Measurements from ENCODE around the gene HAPSTR1. TPM values are rescaled to one million over a fixed set of nuclear protein-coding genes. Genes with fewer than 3 reads are reported as not detected.

Gene HAPSTR1
- total and polyA plus RNA-seq, 11 donors = 13.3 to 78.4 (median 55.9) TPM

DNA sequence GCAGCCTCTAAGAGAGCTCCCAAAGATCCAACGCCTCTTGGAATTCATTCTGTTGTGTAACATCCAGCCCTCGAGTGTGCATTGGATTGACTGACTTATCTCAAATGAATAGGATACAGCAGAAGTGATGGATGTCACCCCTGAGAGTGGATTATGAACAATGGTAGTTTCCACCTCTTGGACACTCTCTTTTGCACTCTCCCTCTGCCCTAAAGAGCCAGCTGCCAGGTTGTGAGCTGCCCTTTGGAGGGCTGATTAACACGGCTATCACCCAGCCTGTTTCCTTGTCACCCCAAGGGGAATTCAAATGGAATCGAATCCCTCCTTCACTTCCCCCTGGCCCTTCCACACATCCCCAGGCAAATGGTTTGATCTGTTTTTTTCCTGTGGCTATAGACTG lies 21.2 kb upstream of the HAPSTR1 start:
- intact Hi-C loops (cut with DNase I) = no loop called here
- Histone ChIP-seq H3K36me3 (no peaks in the 10 kb centered on the region), H3K4me1 (peaks cover 0 to 9% (median 0%) of the 10 kb centered on the region in 12 donors), H3K4me3 (no peak overlapping the region), H3K27ac (no peak overlapping the region), H3K9me3 (peaks cover 0 to 6% (median 0%) of the 10 kb centered on the region in 12 donors), H3K27me3 (no peaks in the 10 kb centered on the region)
- no peak for TF ChIP-seq POLR2A (IDR thresholded peaks at IDR 0.05)
- TF ChIP-seq, protein P1, sequence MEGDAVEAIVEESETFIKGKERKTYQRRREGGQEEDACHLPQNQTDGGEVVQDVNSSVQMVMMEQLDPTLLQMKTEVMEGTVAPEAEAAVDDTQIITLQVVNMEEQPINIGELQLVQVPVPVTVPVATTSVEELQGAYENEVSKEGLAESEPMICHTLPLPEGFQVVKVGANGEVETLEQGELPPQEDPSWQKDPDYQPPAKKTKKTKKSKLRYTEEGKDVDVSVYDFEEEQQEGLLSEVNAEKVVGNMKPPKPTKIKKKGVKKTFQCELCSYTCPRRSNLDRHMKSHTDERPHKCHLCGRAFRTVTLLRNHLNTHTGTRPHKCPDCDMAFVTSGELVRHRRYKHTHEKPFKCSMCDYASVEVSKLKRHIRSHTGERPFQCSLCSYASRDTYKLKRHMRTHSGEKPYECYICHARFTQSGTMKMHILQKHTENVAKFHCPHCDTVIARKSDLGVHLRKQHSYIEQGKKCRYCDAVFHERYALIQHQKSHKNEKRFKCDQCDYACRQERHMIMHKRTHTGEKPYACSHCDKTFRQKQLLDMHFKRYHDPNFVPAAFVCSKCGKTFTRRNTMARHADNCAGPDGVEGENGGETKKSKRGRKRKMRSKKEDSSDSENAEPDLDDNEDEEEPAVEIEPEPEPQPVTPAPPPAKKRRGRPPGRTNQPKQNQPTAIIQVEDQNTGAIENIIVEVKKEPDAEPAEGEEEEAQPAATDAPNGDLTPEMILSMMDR (IDR thresholded peaks at IDR 0.05) = no peak
- 51 to 62% (median 54%) methylated on average over 4 of the region's 4 CpGs for whole genome bisulfite sequencing, 4 donors
- no peak for DNase-seq
- no peak for ATAC-seq

DNA sequence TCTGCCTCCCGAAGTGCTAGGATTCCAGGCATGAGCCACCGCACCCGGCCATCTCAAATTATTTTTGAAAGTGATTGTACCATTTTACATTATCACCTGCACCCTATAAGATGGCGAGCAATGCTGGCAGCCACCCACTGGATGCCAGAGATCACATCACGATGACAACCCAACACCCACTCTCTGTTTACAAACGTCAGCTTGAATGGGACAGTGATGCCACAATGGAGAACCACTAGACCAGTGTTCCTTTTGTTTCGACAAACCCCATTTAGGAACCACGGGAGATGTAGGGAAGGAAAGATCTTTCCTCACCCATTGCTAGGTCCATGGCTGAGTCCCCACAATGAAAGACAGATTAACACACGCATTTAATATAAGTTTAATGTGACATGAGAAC lies 20.1 kb upstream of the HAPSTR1 start:
- ATAC-seq (no peak), DNase-seq (no peak)
- Histone ChIP-seq H3K4me3 (no peak overlapping the region), H3K27me3 (no peaks in the 10 kb centered on the region), H3K36me3 (no peaks in the 10 kb centered on the region), H3K4me1 (peaks cover 0 to 9% (median 0%) of the 10 kb centered on the region in 12 donors), H3K9me3 (peaks cover 0 to 6% (median 0%) of the 10 kb centered on the region in 12 donors), H3K27ac (no peak overlapping the region)
- intact Hi-C loops (cut with DNase I) = no loop called here
- 84 to 96% (median 90%) methylated on average over 8 to 9 of the region's 9 CpGs for WGBS, 4 donors
- TF ChIP-seq POLR2A (IDR thresholded peaks at IDR 0.05) = no peak
- TF ChIP-seq, protein P1 (IDR thresholded peaks at IDR 0.05) = no peak

DNA sequence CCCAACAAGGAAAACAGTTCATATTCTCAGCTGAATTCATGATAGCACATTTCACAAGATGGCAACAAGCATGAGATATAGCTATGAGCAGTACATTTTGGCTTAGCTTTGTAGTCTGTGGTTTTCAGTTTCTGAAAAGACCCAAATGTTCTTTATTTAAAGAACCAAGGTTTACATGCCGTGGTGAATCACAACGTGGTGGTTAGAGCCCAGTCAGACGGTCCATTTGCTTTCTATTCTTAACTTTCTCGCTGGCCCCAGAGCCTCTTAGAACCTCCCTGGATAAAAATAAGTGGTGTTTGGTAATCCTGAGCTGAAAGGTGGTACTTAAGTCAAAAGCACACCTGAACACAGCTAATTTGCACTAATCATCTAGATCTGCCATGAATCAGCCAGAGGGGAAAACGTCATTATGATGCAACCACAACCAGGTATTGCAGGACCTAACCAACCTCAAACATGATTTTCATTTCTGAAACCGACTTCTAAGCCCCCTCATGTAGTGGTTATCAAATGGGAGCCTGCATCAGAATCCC lies 18.6 kb upstream of the HAPSTR1 start:
- no peak for DNase-seq
- peaks cover 0 to 21% (median 0%) of the 10 kb centered on the region in 12 donors for H3K4me1 ChIP-seq
- ATAC-seq = no peak
- no peaks in the 10 kb centered on the region for H3K36me3 ChIP-seq
- H3K4me3 ChIP-seq = no peak overlapping the region
- intact Hi-C loops (cut with DNase I) = no loop called here
- no peaks in the 10 kb centered on the region for H3K27me3 ChIP-seq
- TF ChIP-seq, protein P1 (IDR thresholded peaks at IDR 0.05) = no peak
- TF ChIP-seq POLR2A (IDR thresholded peaks at IDR 0.05) = no peak
- peaks cover 0 to 6% (median 0%) of the 10 kb centered on the region in 12 donors for H3K9me3 ChIP-seq
- no peak overlapping the region for H3K27ac ChIP-seq
- WGBS, 4 donors = 56 to 66% (median 61%) methylated on average over 6 of the region's 6 CpGs

DNA sequence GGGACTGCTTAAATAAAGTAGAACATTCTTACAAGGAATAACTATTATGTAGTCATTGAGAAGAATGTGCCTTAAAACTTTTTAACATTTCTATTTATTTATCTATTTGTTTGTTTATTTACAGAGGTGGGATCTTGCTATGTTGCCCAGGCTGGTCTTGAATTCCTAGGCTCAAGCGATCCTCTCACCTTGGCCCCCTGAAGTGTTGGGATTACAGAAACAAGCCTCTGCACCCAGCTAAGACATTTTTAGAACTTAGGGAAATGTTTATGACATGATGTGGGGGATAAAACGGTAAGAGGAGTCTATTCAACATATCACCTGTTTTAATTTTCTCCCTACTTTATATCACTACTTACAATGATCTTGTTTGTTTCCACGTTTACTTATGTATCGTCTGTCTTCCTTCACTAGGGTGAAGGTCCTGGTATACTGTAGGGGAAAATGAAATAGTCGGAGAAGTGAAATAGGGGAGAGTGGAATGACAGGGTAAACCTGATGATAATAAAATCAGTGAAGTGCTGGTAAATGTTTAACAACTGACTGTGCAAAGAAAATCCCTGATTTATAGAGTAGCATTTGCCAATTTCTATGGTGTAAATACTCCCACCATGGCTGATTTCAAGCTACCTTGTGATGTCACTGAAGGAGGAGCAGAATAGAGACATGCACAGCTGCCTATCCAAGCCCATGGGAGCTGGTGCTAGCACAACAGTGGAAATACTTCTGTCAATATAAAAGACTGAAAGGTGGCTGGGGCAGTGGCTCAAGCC lies 16.0 kb upstream of the HAPSTR1 start:
- 87 to 91% (median 89%) methylated on average over 5 of the region's 5 CpGs for WGBS, 4 donors
- H3K27me3 ChIP-seq = no peaks in the 10 kb centered on the region
- H3K4me1 ChIP-seq = peaks cover 0 to 31% (median 0%) of the 10 kb centered on the region in 12 donors
- H3K36me3 ChIP-seq = no peaks in the 10 kb centered on the region
- DNase-seq (no peak), ATAC-seq (no peak)
- H3K27ac ChIP-seq = no peak overlapping the region
- intact Hi-C loops (cut with DNase I) = no loop called here
- H3K4me3 ChIP-seq = no peak overlapping the region
- peaks cover 0 to 11% (median 0%) of the 10 kb centered on the region in 12 donors for H3K9me3 ChIP-seq
- no peak for TF ChIP-seq POLR2A (IDR thresholded peaks at IDR 0.05)
- TF ChIP-seq, protein P1 (IDR thresholded peaks at IDR 0.05) = no peak

All from heart left ventricle (tissue), 16 donors.